KMS-11 (cell line): ENCODE data around the gene TRPM6.

ENCODE experiments used
- H2AFZ ChIP-seq: fragments of 200-600 bp; sonication (generic); 2 replicates; pipeline ENCODE4 v1.6.1; 2016; ENCODE audit warnings: antibody characterized with exemption, mixed run types, low read depth
- H3K27ac ChIP-seq: fragments of 200-600 bp; sonication (generic); 2 replicates; pipeline ENCODE4 v1.6.1; 2016; ENCODE audit warnings: mild to moderate bottlenecking, mixed run types
- H3K27me3 ChIP-seq: fragments of 200-600 bp; sonication (generic); 2 replicates; pipeline ENCODE4 v1.6.1; 2017; ENCODE audit warnings: mild to moderate bottlenecking, low read depth, mixed run types, moderate library complexity; ENCODE audit not compliant: insufficient read depth
- H3K36me3 ChIP-seq: fragments of 200-600 bp; sonication (generic); 2 replicates; pipeline ENCODE4 v1.6.1; 2017; ENCODE audit warnings: mild to moderate bottlenecking, mixed run types; ENCODE audit not compliant: insufficient read depth
- H3K4me1 ChIP-seq: fragments of 200-600 bp; sonication (generic); 2 replicates; pipeline ENCODE4 v1.6.1; 2016; ENCODE audit warnings: mild to moderate bottlenecking, low read depth, mixed run types; ENCODE audit not compliant: poor library complexity, severe bottlenecking
- H3K4me2 ChIP-seq: fragments of 200-600 bp; sonication (generic); 2 replicates; pipeline ENCODE4 v1.7.0; 2016; ENCODE audit warnings: mild to moderate bottlenecking, mixed run types
- H3K4me3 ChIP-seq: fragments of 200-600 bp; sonication (generic); IDR thresholded peaks from 2 replicates; pipeline ENCODE4 v1.6.1; 2017; ENCODE audit warnings: low read depth, low read length, mixed read lengths; ENCODE audit not compliant: insufficient read depth
- H3K79me2 ChIP-seq: fragments of 200-600 bp; sonication (generic); 2 replicates; pipeline ENCODE4 v1.6.1; 2016; ENCODE audit warnings: low read depth, mixed run types; ENCODE audit not compliant: insufficient read depth
- H3K9ac ChIP-seq: fragments of 200-600 bp; sonication (generic); 2 replicates; pipeline ENCODE4 v1.6.1; 2016; ENCODE audit warnings: mild to moderate bottlenecking, mixed run types
- H4K20me1 ChIP-seq: fragments of 200-600 bp; sonication (generic); 2 replicates; pipeline ENCODE4 v1.6.1; 2016; ENCODE audit warnings: mild to moderate bottlenecking, mixed run types; ENCODE audit not compliant: insufficient read depth
- TF ChIP-seq, protein P1 (sequence below): fragments of 200-600 bp; sonication (generic); conservative IDR thresholded peaks from 2 replicates; pipeline ENCODE4 v1.6.1; 2017; ENCODE audit warnings: low read depth, mild to moderate bottlenecking, antibody characterized with exemption, low read length, moderate library complexity, mixed read lengths

The TRPM6 gene

GRCh38 chr9:74762950-74763349 lies 124.8 kb downstream of the TRPM6 start:
- H3K4me1 ChIP-seq: no peaks in the 10 kb centered on the region
- H3K27ac ChIP-seq: no peak overlapping the region
- no peaks in the 10 kb centered on the region for H3K79me2 ChIP-seq
- H3K4me2 ChIP-seq: no peak overlapping the region
- no peak overlapping the region for H3K4me3 ChIP-seq
- H3K9ac ChIP-seq: no peak overlapping the region
- no peaks in the 10 kb centered on the region for H4K20me1 ChIP-seq
- TF ChIP-seq, protein P1, sequence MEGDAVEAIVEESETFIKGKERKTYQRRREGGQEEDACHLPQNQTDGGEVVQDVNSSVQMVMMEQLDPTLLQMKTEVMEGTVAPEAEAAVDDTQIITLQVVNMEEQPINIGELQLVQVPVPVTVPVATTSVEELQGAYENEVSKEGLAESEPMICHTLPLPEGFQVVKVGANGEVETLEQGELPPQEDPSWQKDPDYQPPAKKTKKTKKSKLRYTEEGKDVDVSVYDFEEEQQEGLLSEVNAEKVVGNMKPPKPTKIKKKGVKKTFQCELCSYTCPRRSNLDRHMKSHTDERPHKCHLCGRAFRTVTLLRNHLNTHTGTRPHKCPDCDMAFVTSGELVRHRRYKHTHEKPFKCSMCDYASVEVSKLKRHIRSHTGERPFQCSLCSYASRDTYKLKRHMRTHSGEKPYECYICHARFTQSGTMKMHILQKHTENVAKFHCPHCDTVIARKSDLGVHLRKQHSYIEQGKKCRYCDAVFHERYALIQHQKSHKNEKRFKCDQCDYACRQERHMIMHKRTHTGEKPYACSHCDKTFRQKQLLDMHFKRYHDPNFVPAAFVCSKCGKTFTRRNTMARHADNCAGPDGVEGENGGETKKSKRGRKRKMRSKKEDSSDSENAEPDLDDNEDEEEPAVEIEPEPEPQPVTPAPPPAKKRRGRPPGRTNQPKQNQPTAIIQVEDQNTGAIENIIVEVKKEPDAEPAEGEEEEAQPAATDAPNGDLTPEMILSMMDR: no peak
- no peak overlapping the region for H2AFZ ChIP-seq
- no peaks in the 10 kb centered on the region for H3K36me3 ChIP-seq
- H3K27me3 ChIP-seq: no peaks in the 10 kb centered on the region

DNA sequence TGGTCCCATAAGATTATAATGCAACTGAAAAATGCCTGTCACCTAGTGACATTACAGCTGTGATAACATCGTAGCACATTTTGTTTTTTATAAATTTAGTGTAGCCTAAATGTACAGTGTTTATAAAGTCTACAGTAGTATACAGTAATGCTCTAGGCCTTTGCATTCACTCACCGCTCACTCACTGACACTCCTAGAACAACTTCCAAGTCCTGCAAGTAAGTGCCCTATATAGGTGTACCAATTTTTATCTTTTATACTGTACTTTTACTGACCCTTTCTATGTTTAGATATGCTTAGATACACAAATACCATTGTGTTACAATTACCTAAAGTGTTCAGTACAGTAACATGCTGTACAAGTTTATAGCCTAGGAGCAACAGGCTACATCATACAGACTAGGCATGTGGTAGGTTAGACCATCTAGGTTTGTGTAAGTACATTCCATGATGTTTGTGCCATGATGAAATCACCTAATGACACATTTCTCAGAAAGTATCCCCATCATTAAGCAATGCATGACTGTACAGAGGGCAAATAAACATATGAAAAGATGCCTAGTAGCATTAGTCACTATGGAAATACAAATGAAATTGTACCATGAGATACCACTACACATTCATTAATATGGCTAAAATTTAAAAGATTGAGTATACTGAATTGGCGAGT lies 127.6 kb downstream of the TRPM6 start:
- no peak overlapping the region for H3K4me3 ChIP-seq

DNA sequence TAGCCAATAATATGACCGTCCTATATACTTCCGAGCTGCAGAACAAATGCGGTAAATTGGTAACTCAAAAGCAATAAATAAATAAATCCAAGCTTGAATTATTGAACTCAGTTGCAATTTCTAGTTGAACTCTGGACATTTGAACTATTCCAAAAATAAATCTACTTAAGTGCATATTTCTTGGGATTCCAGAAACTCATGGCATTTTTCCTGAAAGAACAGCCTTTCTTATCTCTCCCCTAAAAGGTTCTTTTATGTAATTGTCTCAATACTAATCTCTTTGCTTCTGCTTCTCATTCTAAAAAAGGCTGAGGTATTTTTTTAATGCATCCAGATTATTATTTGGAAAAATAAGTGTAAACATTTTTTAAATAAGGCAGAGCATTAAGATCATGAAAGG lies 131.7 kb downstream of the TRPM6 start:
- no peaks in the 10 kb centered on the region for H3K27me3 ChIP-seq
- H3K4me1 ChIP-seq: no peaks in the 10 kb centered on the region
- no peaks in the 10 kb centered on the region for H4K20me1 ChIP-seq
- no peaks in the 10 kb centered on the region for H3K79me2 ChIP-seq
- TF ChIP-seq, protein P1: no peak
- no peaks in the 10 kb centered on the region for H3K36me3 ChIP-seq
- H3K4me2 ChIP-seq: no peak overlapping the region
- H3K9ac ChIP-seq: no peak overlapping the region
- no peak overlapping the region for H3K27ac ChIP-seq
- H2AFZ ChIP-seq: no peak overlapping the region
- no peak overlapping the region for H3K4me3 ChIP-seq

More for the DNA sequence above, 127.6 kb downstream of the TRPM6 start:
- Histone ChIP-seq H2AFZ (no peak overlapping the region), H3K9ac (no peak overlapping the region), H4K20me1 (no peaks in the 10 kb centered on the region), H3K79me2 (no peaks in the 10 kb centered on the region), H3K4me2 (no peak overlapping the region), H3K36me3 (no peaks in the 10 kb centered on the region), H3K4me1 (no peaks in the 10 kb centered on the region), H3K27ac (no peak overlapping the region), H3K27me3 (no peaks in the 10 kb centered on the region)
- TF ChIP-seq, protein P1: no peak

DNA sequence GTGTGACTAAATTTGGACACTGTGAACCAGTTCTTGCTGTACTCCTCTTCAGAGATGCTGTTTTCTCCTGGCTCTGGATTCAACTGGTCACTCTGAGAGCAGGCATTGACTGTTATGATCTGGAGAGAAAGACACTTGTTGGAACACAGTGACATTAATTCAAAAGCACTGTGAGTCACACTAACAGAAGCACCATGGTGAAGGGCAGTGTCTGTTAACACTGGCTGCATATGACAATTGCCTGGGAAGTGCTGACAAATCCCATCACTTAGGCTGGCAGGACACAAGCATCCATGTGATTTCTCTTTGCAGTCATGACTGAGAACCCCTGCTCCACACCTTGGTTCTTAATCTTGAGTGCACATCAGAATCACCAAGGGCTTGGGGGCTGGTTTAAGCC lies 132.4 kb downstream of the TRPM6 start:
- H3K9ac ChIP-seq: no peak overlapping the region
- no peaks in the 10 kb centered on the region for H3K4me1 ChIP-seq
- TF ChIP-seq, protein P1: no peak
- H3K4me3 ChIP-seq: no peak overlapping the region
- H3K79me2 ChIP-seq: no peaks in the 10 kb centered on the region
- no peak overlapping the region for H2AFZ ChIP-seq
- H3K27me3 ChIP-seq: no peaks in the 10 kb centered on the region
- no peaks in the 10 kb centered on the region for H4K20me1 ChIP-seq
- H3K27ac ChIP-seq: no peak overlapping the region
- no peak overlapping the region for H3K4me2 ChIP-seq
- no peaks in the 10 kb centered on the region for H3K36me3 ChIP-seq
